Measurements from ENCODE around the gene CCNT1.

GRCh38 chr12:48671231-48671856 is 45.2 kb downstream of the CCNT1 start:
- TF ChIP-seq EZH2 (IDR thresholded peaks at IDR 0.05) (no peak), POLR2AphosphoS5 (IDR thresholded peaks at IDR 0.05; ENCODE audit: borderline replicate concordance, low read depth, low read length) (no peak)
